Panc1 (cell line): ENCODE data around the gene MRPL54. TPM values are rescaled to one million over a fixed set of nuclear protein-coding genes. Genes with fewer than 3 reads are reported as not detected.

Experiments
- ATAC-seq: fragments of 200-7000 bp; cut with Tn5 transposase; 2 replicates; pipeline ENCODE4 v1.9.1; 2020; ENCODE audit warnings: mild to moderate bottlenecking, moderate library complexity
- BruUV-seq: library from RNA; stranded (reverse); fragments of 400-500 nt; replicated peaks from 2 replicates; lab custom pipeline; 2021; lab: Mats Ljungman, UMichigan
- CTCF ChIA-PET: fragments of 300-600 bp; sonication (Branson Sonifier 250); formaldehyde crosslinking; loops from one replicate; lab custom pipeline; 2022; ENCODE audit warnings: antibody characterized with exemption; lab: Charles Lee
- POLR2A ChIA-PET: fragments of 300-600 bp; sonication (Branson Sonifier 250); formaldehyde crosslinking; loops from one replicate; lab custom pipeline; 2022; ENCODE audit warnings: antibody characterized with exemption; lab: Charles Lee
- DNase-seq: peaks from one replicate; pipeline ENCODE4 v3.0.0-alpha.2; 2010; ENCODE audit warnings: low read depth, low spot score
- H3K27ac ChIP-seq: 2 replicates; pipeline ENCODE4 v1.5.1; 2011; ENCODE audit warnings: mild to moderate bottlenecking, low read length, inconsistent platforms
- H3K27me3 ChIP-seq: fragments of 200-500 bp; sonication (Bioruptor generic); 2 replicates; pipeline ENCODE4 v1.6.0; 2014; ENCODE audit warnings: low read length, inconsistent platforms; ENCODE audit not compliant: control insufficient read depth, insufficient read depth
- H3K36me3 ChIP-seq: fragments of 200-500 bp; sonication (Bioruptor generic); 2 replicates; pipeline ENCODE4 v1.5.1; 2014; ENCODE audit warnings: inconsistent platforms, mild to moderate bottlenecking, low read length, moderate library complexity; ENCODE audit not compliant: control insufficient read depth, insufficient read depth
- H3K4me1 ChIP-seq: 2 replicates; pipeline ENCODE4 v1.5.1; 2011; ENCODE audit warnings: inconsistent platforms, mild to moderate bottlenecking, low read length, moderate library complexity; ENCODE audit not compliant: control insufficient read depth, insufficient read depth
- H3K4me3 ChIP-seq, 2 experiments: 2 replicates each; pipeline ENCODE4 v1.5.1; 2011 to 2012; ENCODE audit warnings: low read depth in 2 of 2, low read length in 2 of 2, mild to moderate bottlenecking in 2 of 2, inconsistent platforms in 1 of 2, moderate library complexity in 1 of 2
- H3K9me3 ChIP-seq: fragments of 200-500 bp; sonication (Bioruptor generic); 2 replicates; pipeline ENCODE4 v1.5.1; 2014; ENCODE audit warnings: low read depth, mild to moderate bottlenecking, inconsistent platforms, low read length, moderate library complexity; ENCODE audit not compliant: control insufficient read depth, insufficient read depth
- CTCF ChIP-seq: fragments of 450-650 bp; IDR thresholded peaks from 2 replicates; pipeline ENCODE4 v1.5.1; 2017; ENCODE audit warnings: mild to moderate bottlenecking
- POLR2AphosphoS5 ChIP-seq: IDR thresholded peaks from 2 replicates; pipeline ENCODE4 v1.6.1; 2012; ENCODE audit warnings: mild to moderate bottlenecking, low read depth, low read length, moderate library complexity
- SIN3A ChIP-seq: IDR thresholded peaks from 2 replicates; pipeline ENCODE4 v1.6.1; 2012; ENCODE audit warnings: low read depth, mild to moderate bottlenecking, low read length, moderate library complexity, borderline replicate concordance; ENCODE audit not compliant: insufficient read depth
- TCF7L2 ChIP-seq: IDR thresholded peaks from 2 replicates; pipeline ENCODE4 v1.6.1; 2011; ENCODE audit warnings: mild to moderate bottlenecking, low read depth, low read length, inconsistent platforms
- in situ Hi-C: cut with HindIII; loops from 2 replicates; pipeline ENCODE4 v1.10.0; 2016; ENCODE audit warnings: low sequenced_read_pairs, low pct_unique_long_range_greater_than_20kb
- intact Hi-C: fragments of 100-400 bp; cut with micrococcal nuclease; formaldehyde crosslinking; loops from one replicate; pipeline ENCODE4 v1.10.0; 2022; ENCODE audit not compliant: unreplicated experiment
- total RNA-seq: library from RNA; stranded (reverse); gene quantifications from one replicate; pipeline ENCODE4 v1.2.1, GENCODE V29; 2021; ENCODE audit not compliant: unreplicated experiment
- TF ChIP-seq, protein P1 (sequence below), 2 experiments: IDR thresholded peaks; 2 replicates each; pipeline ENCODE4 v1.6.1; 2011 to 2012; ENCODE audit warnings: low read depth in 2 of 2, control low read depth in 1 of 2, low read length in 1 of 2, mild to moderate bottlenecking in 1 of 2, moderate library complexity in 1 of 2; ENCODE audit not compliant: insufficient read depth in 1 of 2

MRPL54 gene
- total RNA-seq, 1 experiment from 2014 or later = 42.8 TPM

GRCh38 chr19:3803114-3803888 is 40.8 kb downstream of the MRPL54 start:
- in situ Hi-C loops = no loop called here
- no peak overlapping the region for H3K4me3 ChIP-seq
- CTCF ChIA-PET = no interaction called here

DNA sequence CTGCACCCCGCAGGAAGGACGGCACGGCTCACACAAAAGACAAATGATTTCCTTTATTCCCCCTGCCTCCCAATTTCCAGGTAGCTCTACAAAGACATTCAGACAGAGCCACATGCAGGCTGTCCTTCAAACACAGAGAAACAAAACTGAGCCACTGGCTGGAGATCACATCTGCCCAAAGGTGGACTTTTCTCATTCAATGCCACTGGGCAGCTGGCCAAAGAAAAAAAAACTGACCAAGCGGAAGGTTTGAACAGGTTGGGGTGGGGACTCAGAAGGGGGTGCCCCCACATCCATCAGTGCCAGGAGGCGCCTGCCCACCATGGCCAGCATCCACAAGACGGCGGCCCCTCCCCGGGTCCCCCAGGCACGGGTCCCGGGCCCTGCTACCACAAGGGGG is 41.5 kb downstream of the MRPL54 start:
- Histone ChIP-seq H3K4me1 (no peaks in the 10 kb centered on the region), H3K27ac (no peak overlapping the region), H3K27me3 (no peaks in the 10 kb centered on the region), H3K4me3 (no peak overlapping the region), H3K36me3 (no peaks in the 10 kb centered on the region), H3K9me3 (no peaks in the 10 kb centered on the region)
- ATAC-seq (no peak), DNase-seq (no peak)
- no TSS peak for BruUV-seq
- intact Hi-C loops = no loop called here
- CTCF ChIA-PET = no interaction called here
- POLR2A ChIA-PET = no interaction called here
- TF ChIP-seq, protein P1, sequence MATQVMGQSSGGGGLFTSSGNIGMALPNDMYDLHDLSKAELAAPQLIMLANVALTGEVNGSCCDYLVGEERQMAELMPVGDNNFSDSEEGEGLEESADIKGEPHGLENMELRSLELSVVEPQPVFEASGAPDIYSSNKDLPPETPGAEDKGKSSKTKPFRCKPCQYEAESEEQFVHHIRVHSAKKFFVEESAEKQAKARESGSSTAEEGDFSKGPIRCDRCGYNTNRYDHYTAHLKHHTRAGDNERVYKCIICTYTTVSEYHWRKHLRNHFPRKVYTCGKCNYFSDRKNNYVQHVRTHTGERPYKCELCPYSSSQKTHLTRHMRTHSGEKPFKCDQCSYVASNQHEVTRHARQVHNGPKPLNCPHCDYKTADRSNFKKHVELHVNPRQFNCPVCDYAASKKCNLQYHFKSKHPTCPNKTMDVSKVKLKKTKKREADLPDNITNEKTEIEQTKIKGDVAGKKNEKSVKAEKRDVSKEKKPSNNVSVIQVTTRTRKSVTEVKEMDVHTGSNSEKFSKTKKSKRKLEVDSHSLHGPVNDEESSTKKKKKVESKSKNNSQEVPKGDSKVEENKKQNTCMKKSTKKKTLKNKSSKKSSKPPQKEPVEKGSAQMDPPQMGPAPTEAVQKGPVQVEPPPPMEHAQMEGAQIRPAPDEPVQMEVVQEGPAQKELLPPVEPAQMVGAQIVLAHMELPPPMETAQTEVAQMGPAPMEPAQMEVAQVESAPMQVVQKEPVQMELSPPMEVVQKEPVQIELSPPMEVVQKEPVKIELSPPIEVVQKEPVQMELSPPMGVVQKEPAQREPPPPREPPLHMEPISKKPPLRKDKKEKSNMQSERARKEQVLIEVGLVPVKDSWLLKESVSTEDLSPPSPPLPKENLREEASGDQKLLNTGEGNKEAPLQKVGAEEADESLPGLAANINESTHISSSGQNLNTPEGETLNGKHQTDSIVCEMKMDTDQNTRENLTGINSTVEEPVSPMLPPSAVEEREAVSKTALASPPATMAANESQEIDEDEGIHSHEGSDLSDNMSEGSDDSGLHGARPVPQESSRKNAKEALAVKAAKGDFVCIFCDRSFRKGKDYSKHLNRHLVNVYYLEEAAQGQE (IDR thresholded peaks at IDR 0.05; ENCODE audit: insufficient read depth in 1 of 2, low read depth in 2 of 2, low read length in 1 of 2) = no peak
- TF ChIP-seq CTCF (no peak), TCF7L2 (no peak), POLR2AphosphoS5 (no peak), SIN3A (no peak)
- in situ Hi-C loops = no loop called here

More at GRCh38 chr19:3803114-3803888, 40.8 kb downstream of the MRPL54 start:
- ATAC-seq = no peak
- Histone ChIP-seq H3K27ac (no peak overlapping the region), H3K9me3 (no peaks in the 10 kb centered on the region), H3K36me3 (no peaks in the 10 kb centered on the region), H3K4me1 (no peaks in the 10 kb centered on the region), H3K27me3 (no peaks in the 10 kb centered on the region)
- DNase-seq = no peak
- TF ChIP-seq POLR2AphosphoS5 (no peak), SIN3A (no peak), TCF7L2 (no peak), CTCF (no peak)
- TF ChIP-seq, protein P1 (IDR thresholded peaks at IDR 0.05; ENCODE audit: insufficient read depth in 1 of 2, low read depth in 2 of 2, low read length in 1 of 2) = no peak
- intact Hi-C loops = no loop called here
- POLR2A ChIA-PET = interaction anchor here (0.6 kb wide), 1 partner anchor 10 kb away, joined by 4 read pairs; no protein-coding TSS in a partner anchor
- no TSS peak for BruUV-seq
